ENCODE measurements around the gene PARS2.

DNA sequence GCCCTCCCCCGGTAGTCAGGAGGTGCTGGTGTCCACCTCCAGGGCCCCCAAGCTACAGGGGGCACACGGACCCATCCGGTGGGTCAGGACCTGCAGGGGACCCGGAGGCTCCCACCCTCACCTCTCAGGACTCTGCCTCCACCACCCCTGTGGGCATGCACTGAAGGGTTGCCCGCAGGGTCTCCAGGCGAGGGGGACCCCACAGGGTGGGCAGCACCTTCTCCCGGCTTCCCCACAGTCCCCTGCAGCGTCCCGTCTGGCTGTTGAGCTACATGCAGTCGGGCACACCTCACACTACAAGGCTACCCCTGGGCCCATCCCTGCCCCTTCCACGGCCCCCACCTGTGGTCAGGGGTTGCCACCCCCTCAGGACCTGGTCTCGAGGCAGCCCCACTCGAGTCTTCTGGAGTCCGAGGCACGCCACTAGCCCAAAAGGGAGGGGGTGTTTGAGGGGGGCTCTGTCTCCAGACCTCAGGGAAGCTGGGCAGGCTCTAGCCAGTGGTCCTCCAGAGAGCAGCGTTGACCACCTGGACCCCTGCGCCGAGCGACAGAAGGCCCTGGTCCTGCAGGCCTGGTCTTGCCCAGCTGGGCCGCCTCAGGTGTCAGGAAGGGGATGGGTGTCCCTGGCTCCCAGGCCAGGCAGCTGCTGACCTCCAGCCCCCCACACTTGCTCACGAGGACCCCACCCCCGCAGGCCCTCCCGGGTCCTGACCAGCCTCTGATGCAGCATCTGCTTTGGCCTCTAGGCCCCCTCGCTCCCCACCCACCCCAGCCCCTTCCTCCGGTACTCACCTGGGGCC is 9.6 kb downstream of the PARS2 start:
- TF ChIP-seq, protein P1, sequence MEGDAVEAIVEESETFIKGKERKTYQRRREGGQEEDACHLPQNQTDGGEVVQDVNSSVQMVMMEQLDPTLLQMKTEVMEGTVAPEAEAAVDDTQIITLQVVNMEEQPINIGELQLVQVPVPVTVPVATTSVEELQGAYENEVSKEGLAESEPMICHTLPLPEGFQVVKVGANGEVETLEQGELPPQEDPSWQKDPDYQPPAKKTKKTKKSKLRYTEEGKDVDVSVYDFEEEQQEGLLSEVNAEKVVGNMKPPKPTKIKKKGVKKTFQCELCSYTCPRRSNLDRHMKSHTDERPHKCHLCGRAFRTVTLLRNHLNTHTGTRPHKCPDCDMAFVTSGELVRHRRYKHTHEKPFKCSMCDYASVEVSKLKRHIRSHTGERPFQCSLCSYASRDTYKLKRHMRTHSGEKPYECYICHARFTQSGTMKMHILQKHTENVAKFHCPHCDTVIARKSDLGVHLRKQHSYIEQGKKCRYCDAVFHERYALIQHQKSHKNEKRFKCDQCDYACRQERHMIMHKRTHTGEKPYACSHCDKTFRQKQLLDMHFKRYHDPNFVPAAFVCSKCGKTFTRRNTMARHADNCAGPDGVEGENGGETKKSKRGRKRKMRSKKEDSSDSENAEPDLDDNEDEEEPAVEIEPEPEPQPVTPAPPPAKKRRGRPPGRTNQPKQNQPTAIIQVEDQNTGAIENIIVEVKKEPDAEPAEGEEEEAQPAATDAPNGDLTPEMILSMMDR (IDR thresholded peaks at IDR 0.05; ENCODE audit: low read depth, low read length): no peak
- no peak for TF ChIP-seq POLR2A (IDR thresholded peaks at IDR 0.05; ENCODE audit: extremely low read depth, insufficient read length)
- TF ChIP-seq, protein P2, sequence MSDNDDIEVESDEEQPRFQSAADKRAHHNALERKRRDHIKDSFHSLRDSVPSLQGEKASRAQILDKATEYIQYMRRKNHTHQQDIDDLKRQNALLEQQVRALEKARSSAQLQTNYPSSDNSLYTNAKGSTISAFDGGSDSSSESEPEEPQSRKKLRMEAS (IDR thresholded peaks at IDR 0.05; ENCODE audit: low read depth, low read length): no peak
